HG02840 (cell line): ENCODE results near the gene BAZ2A.

Experiments used
- ATAC-seq: cut with Tn5 transposase; IDR thresholded peaks from one replicate; pipeline ENCODE4 v1.9.1; 2021; ENCODE audit warnings: mild to moderate bottlenecking, moderate library complexity, moderate number of reproducible peaks; ENCODE audit not compliant: unreplicated experiment, low FRiP score

BAZ2A gene

GRCh38 chr12:56635806-56636674 is 5.9 kb upstream of the BAZ2A start:
- ATAC-seq = peak; percentile 30

GRCh38 chr12:56634837-56635791 is 5.0 kb upstream of the BAZ2A start:
- no peak for ATAC-seq

- ATAC-seq = no peak
Measured at GRCh38 chr12:56634242-56634836, 4.2 kb upstream of the BAZ2A start.

GRCh38 chr12:56633468-56634241 is 3.5 kb upstream of the BAZ2A start:
- ATAC-seq = no peak

- no peak for ATAC-seq
Measured at GRCh38 chr12:56632701-56633467, 2.8 kb upstream of the BAZ2A start.

GRCh38 chr12:56631790-56632700 is 1.9 kb upstream of the BAZ2A start:
- no peak for ATAC-seq

- peak; percentile 10 for ATAC-seq
Measured at GRCh38 chr12:56629459-56630179, 507 bp downstream of the BAZ2A start.

GRCh38 chr12:56628671-56629458 is 1.3 kb downstream of the BAZ2A start:
- ATAC-seq = no peak

- no peak for ATAC-seq
Measured at GRCh38 chr12:56626701-56627100, 3.4 kb downstream of the BAZ2A start.

GRCh38 chr12:56622535-56622934 is 7.6 kb downstream of the BAZ2A start:
- no peak for ATAC-seq

GRCh38 chr12:56616925-56617324 is 13.2 kb downstream of the BAZ2A start:
- ATAC-seq = no peak

GRCh38 chr12:56616244-56616643 is 13.9 kb downstream of the BAZ2A start:
- ATAC-seq = no peak

- ATAC-seq = no peak
Measured at GRCh38 chr12:56614627-56615026, 15.5 kb downstream of the BAZ2A start.

GRCh38 chr12:56604355-56604754 is 25.8 kb downstream of the BAZ2A start:
- no peak for ATAC-seq

- no peak for ATAC-seq
Measured at GRCh38 chr12:56602239-56602638, 27.9 kb downstream of the BAZ2A start.

GRCh38 chr12:56601503-56601902 is 28.6 kb downstream of the BAZ2A start:
- ATAC-seq = no peak

GRCh38 chr12:56600753-56601152 is 29.4 kb downstream of the BAZ2A start:
- ATAC-seq = no peak
